Body of pancreas (tissue), 4 donors: ENCODE measurements around the gene LIMD2.

Experiments used
- CTCF ChIP-seq, 7 experiments: fragments of 450-650 bp in 4 of 7; fragments of 200-600 bp in 3 of 7; sonication (generic) in 3 of 7; IDR thresholded peaks; one replicate each; pipeline ENCODE4 v1.5.1; 2016 to 2019; ENCODE audit warnings: antibody characterized with exemption in 7 of 7
- POLR2A ChIP-seq, 3 donors: fragments of 450-650 bp; IDR thresholded peaks; one replicate each; pipeline ENCODE4 v1.6.1; 2016; ENCODE audit warnings: antibody characterized with exemption in 3 of 3, mild to moderate bottlenecking in 2 of 3

GRCh38 chr17:63697341-63698286 lies 2.3 kb downstream of the LIMD2 start:
- TF ChIP-seq CTCF (IDR thresholded peaks at IDR 0.05): peak; percentile 47 to 74 (median 56)
- no peak for TF ChIP-seq POLR2A (IDR thresholded peaks at IDR 0.05)
